Measurements from ENCODE around the gene ZSCAN10.
A peak's percentile ranks its signal among the peaks of the same experiment; 100 is the strongest.

ZSCAN10 gene

DNA sequence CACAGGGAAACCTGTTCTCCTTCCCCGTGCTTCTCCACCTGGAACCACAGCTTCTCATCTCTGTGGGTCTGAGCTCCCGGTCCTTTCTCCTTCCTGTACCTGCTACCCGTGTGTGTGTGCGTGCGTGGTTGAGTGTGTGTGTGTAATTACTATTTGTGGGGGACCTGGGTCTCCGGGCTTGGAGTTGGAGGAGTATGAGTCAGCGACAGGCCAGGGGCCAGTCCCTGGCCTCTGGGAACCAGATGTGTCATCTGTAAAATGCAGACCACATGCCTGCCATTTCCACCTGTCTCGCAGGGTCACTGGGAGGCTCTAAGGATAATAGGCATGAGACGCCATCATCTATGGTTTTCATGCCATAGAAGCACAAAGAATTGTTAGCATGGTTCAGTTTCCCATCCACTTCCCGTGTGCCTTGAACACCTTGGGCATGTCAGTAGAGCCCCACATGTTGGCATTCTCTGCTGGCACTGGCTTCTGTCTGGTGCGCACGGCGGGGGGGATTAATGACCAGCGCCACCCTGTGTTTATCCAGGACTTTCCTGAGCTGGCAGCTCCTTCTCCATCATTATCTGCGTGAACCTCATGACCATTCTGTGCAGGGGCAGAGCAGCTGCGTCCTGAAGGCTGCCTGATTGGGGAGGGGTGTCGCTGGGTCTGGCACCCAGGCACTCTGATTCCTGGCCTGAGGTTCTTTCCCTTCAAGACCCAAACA is 14.8 kb upstream of the ZSCAN10 start:
- TF ChIP-seq, protein P1, sequence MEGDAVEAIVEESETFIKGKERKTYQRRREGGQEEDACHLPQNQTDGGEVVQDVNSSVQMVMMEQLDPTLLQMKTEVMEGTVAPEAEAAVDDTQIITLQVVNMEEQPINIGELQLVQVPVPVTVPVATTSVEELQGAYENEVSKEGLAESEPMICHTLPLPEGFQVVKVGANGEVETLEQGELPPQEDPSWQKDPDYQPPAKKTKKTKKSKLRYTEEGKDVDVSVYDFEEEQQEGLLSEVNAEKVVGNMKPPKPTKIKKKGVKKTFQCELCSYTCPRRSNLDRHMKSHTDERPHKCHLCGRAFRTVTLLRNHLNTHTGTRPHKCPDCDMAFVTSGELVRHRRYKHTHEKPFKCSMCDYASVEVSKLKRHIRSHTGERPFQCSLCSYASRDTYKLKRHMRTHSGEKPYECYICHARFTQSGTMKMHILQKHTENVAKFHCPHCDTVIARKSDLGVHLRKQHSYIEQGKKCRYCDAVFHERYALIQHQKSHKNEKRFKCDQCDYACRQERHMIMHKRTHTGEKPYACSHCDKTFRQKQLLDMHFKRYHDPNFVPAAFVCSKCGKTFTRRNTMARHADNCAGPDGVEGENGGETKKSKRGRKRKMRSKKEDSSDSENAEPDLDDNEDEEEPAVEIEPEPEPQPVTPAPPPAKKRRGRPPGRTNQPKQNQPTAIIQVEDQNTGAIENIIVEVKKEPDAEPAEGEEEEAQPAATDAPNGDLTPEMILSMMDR (conservative IDR thresholded peaks at IDR 0.05; ENCODE audit: low read depth), result no peak
- ChIA-PET POLR2A (ENCODE audit: low non-redundant PET) (no interaction called here), CTCF (interaction anchor here (1.3 to 2.0 kb wide), 2 partner anchors 54 to 55 kb away, joined by 5 to 6 read pairs; no protein-coding TSS in a partner anchor)
- peak overlapping the region; percentile 73 for H3K27ac ChIP-seq
- DNase-seq (ENCODE audit: low spot score), result no peak

DNA sequence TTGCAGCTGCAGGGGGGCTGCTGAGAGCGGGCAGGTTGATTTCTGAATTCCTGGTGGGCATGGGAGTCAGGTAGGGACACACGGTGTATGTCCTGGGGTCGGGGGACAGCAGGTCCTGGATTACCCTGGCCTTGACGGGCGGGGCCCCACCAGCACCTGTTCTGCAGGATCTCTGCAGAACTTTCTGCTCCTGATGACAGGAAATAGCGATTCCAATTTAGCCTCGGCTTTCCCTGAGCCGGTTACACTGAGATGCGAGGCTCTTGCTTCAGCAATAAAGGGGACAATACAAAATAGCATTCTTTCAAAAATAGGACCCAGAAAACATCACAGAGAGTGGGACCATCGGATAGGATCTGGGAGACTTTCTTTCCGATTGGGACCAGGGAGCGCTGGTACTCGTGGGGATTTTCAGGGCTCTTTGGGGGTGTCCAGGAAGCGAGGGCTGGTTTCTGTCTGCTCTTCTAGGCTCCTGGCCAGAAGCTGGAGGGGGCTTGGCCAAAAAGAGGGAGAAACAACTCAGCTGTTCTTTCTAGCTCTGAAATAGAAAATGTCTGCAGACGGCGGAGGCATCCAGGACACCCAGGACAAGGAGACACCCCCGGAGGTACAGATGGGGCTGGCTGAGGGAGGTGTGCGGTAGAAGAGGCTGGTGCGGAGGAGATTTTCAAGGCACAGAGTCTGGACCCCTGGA is 13.9 kb upstream of the ZSCAN10 start:
- ChIA-PET CTCF (interaction anchor here (1.3 kb wide), 1 partner anchor 54 kb away, joined by 6 read pairs; no protein-coding TSS in a partner anchor), POLR2A (ENCODE audit: low non-redundant PET) (no interaction called here)
- H3K27ac ChIP-seq, result peak overlapping the region; percentile 73
- TF ChIP-seq, protein P1 (conservative IDR thresholded peaks at IDR 0.05; ENCODE audit: low read depth), result no peak
- DNase-seq (ENCODE audit: low spot score), result no peak

DNA sequence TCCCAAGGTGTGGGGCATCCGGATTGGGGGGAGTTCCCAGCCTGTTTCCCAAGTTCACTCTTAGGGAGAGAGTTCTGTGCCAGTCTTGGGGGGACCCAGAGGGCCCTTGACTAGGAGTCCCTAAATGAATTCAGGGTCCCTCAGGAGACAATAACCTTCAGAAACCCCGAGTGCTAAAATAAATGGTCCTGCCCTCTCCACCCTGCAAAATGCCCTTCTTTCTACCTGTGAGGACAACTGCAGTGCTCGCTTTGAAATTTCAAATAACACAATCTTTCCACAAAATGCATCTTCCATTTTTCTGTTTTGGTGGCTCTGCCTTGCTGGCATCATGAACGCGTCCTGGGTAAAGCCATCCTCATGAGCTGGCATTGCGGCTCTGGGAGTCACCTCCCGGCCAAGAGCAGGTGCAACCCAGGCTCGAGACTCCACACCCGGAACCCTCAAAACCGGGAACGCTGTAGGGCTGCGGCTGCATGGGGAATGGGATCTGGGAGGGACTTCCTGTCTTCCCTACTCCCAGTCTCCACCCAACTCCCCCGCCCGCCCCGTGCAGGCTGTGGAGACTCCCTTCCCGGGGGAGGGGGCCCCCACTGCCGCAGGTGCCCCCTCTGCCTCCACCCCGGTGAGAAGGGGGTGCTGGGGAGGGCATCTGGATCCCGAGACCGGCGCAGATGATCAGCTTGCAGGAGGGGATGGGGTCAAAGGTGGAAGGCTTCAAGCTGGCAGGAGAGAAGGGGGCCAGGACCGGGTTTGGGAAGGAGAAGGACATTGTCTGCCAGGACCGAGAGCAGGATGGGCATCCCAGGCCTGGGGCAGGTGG is 13.2 kb upstream of the ZSCAN10 start, which contains the start of gene ZNF205:
TSS of gene ZNF205 (plus strand) at position 529 of the 823 bp plus-strand sequence. CDS start 845 bp downstream, outside the sequence.
- DNase-seq (ENCODE audit: low spot score), result peak; percentile 87
- peak within 1 kb of the TSS; percentile 73 for H3K27ac ChIP-seq
- POLR2A ChIA-PET (ENCODE audit: low non-redundant PET), result no interaction called here
- TF ChIP-seq, protein P1 (conservative IDR thresholded peaks at IDR 0.05; ENCODE audit: low read depth), result no peak
- CTCF ChIA-PET, result interaction anchor here (0.7 to 1.3 kb wide), 3 partner anchors 19 to 54 kb away, joined by 3 to 6 read pairs (median 5); no protein-coding TSS in a partner anchor

DNA sequence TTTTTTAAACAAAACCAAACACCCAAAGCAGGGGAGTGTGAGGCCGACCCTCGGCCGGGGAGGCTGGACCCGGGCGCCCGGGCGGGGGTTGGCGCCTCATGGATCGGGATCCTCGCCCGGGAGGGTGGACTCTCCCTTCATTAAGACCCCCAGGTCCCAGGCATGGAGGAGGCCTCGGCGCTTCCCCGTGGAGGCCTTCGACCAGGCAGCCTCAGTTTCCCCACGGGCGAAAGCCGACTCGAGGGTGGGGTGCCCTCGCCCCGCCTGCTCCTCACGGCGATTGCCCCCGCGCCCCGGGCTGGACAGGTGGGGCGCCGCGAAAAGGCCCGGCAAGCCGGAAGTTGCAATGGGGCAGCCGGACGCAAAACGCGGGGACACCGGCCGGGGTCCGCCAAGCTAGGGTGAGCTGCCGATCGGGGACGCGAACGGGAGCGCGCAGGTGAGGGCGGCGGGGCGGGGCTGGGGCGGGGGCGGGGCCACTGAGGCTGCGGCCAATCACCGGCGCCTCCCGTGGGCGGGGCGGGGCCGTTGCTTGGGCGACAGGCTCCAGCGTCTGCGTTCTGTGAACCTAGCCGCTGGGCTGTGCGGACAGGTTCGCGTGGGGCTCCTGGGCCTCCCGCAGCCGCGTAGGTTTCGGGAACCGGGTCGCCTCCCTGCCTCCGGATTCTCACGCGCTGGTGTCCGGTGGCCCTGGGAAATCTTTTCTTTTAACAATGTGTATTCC is 7.3 kb upstream of the ZSCAN10 start:
- TF ChIP-seq, protein P1 (conservative IDR thresholded peaks at IDR 0.05; ENCODE audit: low read depth), result no peak

DNA sequence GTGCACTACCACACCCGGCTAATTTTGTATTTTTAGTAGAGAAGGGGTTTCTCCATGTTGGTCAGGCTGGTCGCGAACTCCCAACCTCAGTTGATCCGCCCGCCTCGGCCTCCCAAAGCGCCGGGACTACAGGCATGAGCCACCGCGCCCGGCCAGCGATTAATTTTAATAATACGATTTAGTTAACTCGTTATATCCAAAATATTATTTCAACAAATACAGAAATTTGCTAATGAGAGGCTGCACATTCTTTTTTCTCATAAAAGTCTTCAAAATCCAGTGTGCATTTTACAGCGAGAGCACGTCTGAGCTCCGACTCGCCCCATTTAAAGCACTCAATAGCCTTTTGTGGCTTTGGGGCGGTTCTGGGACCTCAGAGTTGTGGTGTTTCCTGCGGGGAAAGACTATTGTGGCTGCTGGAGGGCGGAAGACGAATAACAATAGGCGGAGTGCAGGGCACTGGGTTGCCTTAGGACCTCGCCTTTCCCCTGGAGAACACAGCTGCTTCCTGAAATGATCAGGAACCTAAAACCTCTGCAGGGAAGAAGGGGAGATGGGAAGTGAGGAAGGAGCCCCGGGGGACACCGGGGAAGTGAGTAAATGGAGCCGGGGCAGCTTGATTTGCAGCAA is 2.9 kb upstream of the ZSCAN10 start:
- ChIA-PET POLR2A (ENCODE audit: low non-redundant PET) (no interaction called here), CTCF (interaction anchor here (0.8 to 1.5 kb wide), 4 partner anchors 21 to 57 kb away, joined by 3 to 4 read pairs (median 3); no protein-coding TSS in a partner anchor)
- 0 out of 2 replicates have a peak overlapping the region, but pooled peaks have one; percentile 7 for H3K27ac ChIP-seq
- TF ChIP-seq, protein P1 (conservative IDR thresholded peaks at IDR 0.05; ENCODE audit: low read depth), result no peak
- no peak for DNase-seq (ENCODE audit: low spot score)

More for the DNA sequence above, 7.3 kb upstream of the ZSCAN10 start:
- POLR2A ChIA-PET (ENCODE audit: low non-redundant PET), result interaction anchor here (1.2 kb wide), 1 partner anchor 14 kb away, joined by 5 read pairs; no protein-coding TSS in a partner anchor
- peak; percentile 96 for DNase-seq (ENCODE audit: low spot score)
- peak overlapping the region; percentile 75 for H3K27ac ChIP-seq
- CTCF ChIA-PET, result no interaction called here
